HUES64 (cell line): Measurements from ENCODE around the gene HSD11B1.
"Not testable (repeated sequence)": the region's sequence is repeated elsewhere in the genome, so short reads cannot be mapped to it uniquely, and the experiment has no call there.

Experiments
- H3K27ac ChIP-seq: 2 replicates; pipeline ENCODE4 v1.7.0; 2013; ENCODE audit warnings: low read depth, low read length, inconsistent platforms
- H3K27me3 ChIP-seq: 2 replicates; pipeline ENCODE4 v1.6.1; 2013; ENCODE audit warnings: mild to moderate bottlenecking, low read length; ENCODE audit not compliant: insufficient read depth
- H3K36me3 ChIP-seq: 2 replicates; pipeline ENCODE4 v1.6.1; 2013; ENCODE audit warnings: mild to moderate bottlenecking, low read length; ENCODE audit not compliant: insufficient read depth
- H3K4me1 ChIP-seq: 2 replicates; pipeline ENCODE4 v1.6.1; 2013; ENCODE audit warnings: mild to moderate bottlenecking, low read length, moderate library complexity; ENCODE audit not compliant: insufficient read depth
- H3K4me3 ChIP-seq: 2 replicates; pipeline ENCODE4 v1.5.1; 2013; ENCODE audit warnings: mild to moderate bottlenecking, low read length, moderate library complexity
- H3K9ac ChIP-seq: 2 replicates; pipeline ENCODE4 v1.6.1; 2013; ENCODE audit warnings: mild to moderate bottlenecking, low read depth, low read length
- H3K9me3 ChIP-seq: 2 replicates; pipeline ENCODE4 v1.6.1; 2013; ENCODE audit warnings: low read depth, low read length; ENCODE audit not compliant: insufficient read depth
- WGBS: fragments of 150-250, 120-280 bp; methylation state at CpG from one replicate; pipeline ENCODE4 v1.1.7; 2013; ENCODE audit warnings: missing lambda C conversion rate; 5-methylcytosine and 5-hydroxymethylcytosine counted together

HSD11B1 gene

GRCh38 chr1:209692296-209692695, 12.3 kb upstream of the HSD11B1 start:
- Histone ChIP-seq H3K27ac (no peak overlapping the region), H3K4me1 (0 out of 2 replicates have a peak, but pooled peaks cover 3% of the 10 kb centered on the region), H3K9ac (no peak overlapping the region), H3K9me3 (no peaks in the 10 kb centered on the region), H3K36me3 (no peaks in the 10 kb centered on the region), H3K27me3 (peaks cover 13% of the 10 kb centered on the region; the same call in 1 of the 2 replicates), H3K4me3 (no peak overlapping the region)
- WGBS = 76% methylated on average over 4 of the region's 4 CpGs

- no peak overlapping the region for H3K9ac ChIP-seq
- WGBS = 4% methylated on average over 3 of the region's 3 CpGs
- peaks cover 13% of the 10 kb centered on the region; the same call in 1 of the 2 replicates for H3K27me3 ChIP-seq
- H3K4me3 ChIP-seq = no peak overlapping the region
- 0 out of 2 replicates have a peak, but pooled peaks cover 3% of the 10 kb centered on the region for H3K4me1 ChIP-seq
- no peaks in the 10 kb centered on the region for H3K9me3 ChIP-seq
- no peak overlapping the region for H3K27ac ChIP-seq
- H3K36me3 ChIP-seq = no peaks in the 10 kb centered on the region
Measured at GRCh38 chr1:209692745-209693504, 11.7 kb upstream of the HSD11B1 start.

- Histone ChIP-seq H3K9ac (no peak overlapping the region), H3K4me3 (no peak overlapping the region), H3K4me1 (0 out of 2 replicates have a peak, but pooled peaks cover 3% of the 10 kb centered on the region), H3K9me3 (no peaks in the 10 kb centered on the region), H3K36me3 (no peaks in the 10 kb centered on the region), H3K27ac (no peak overlapping the region), H3K27me3 (peaks cover 13% of the 10 kb centered on the region; the same call in 1 of the 2 replicates)
Measured at GRCh38 chr1:209696673-209697072, 8.0 kb upstream of the HSD11B1 start.

- H3K27me3 ChIP-seq = peaks cover 13% of the 10 kb centered on the region; the same call in 1 of the 2 replicates
- H3K4me1 ChIP-seq = 0 out of 2 replicates have a peak, but pooled peaks cover 3% of the 10 kb centered on the region
- H3K27ac ChIP-seq = no peak overlapping the region
- 97% methylated on average over 3 of the region's 3 CpGs for WGBS
- H3K36me3 ChIP-seq = no peaks in the 10 kb centered on the region
- no peaks in the 10 kb centered on the region for H3K9me3 ChIP-seq
- H3K4me3 ChIP-seq = no peak overlapping the region
- no peak overlapping the region for H3K9ac ChIP-seq
Measured at GRCh38 chr1:209697126-209697525, 7.5 kb upstream of the HSD11B1 start.

GRCh38 chr1:209700686-209701085, 4.0 kb upstream of the HSD11B1 start:
- not testable (repeated sequence) for H3K4me1 ChIP-seq

GRCh38 chr1:209702832-209703231, 1.8 kb upstream of the HSD11B1 start:
- 100% methylated on average over 1 of the region's 1 CpG for WGBS
- Histone ChIP-seq H3K4me3 (no peak overlapping the region), H3K9ac (no peak overlapping the region)

More at GRCh38 chr1:209700686-209701085, 4.0 kb upstream of the HSD11B1 start:
- H3K9me3 ChIP-seq, H3K4me3 ChIP-seq, H3K27me3 ChIP-seq, H3K27ac ChIP-seq, H3K9ac ChIP-seq, H3K36me3 ChIP-seq: not testable (repeated sequence)

GRCh38 chr1:209703834-209704504, 677 bp upstream of the HSD11B1 start:
- Histone ChIP-seq H3K9ac (no peak overlapping the region), H3K4me3 (no peak overlapping the region), H3K27me3 (0 out of 2 replicates have a peak, but pooled peaks cover 3% of the 10 kb centered on the region), H3K9me3 (no peaks in the 10 kb centered on the region), H3K4me1 (no peaks in the 10 kb centered on the region), H3K27ac (no peak overlapping the region), H3K36me3 (no peaks in the 10 kb centered on the region)
- 94% methylated on average over 4 of the region's 6 CpGs for WGBS

More at GRCh38 chr1:209702832-209703231, 1.8 kb upstream of the HSD11B1 start:
- Histone ChIP-seq H3K36me3 (no peaks in the 10 kb centered on the region), H3K4me1 (no peaks in the 10 kb centered on the region), H3K9me3 (no peaks in the 10 kb centered on the region), H3K27me3 (no peaks in the 10 kb centered on the region), H3K27ac (no peak overlapping the region)

- WGBS = 98% methylated on average over 2 of the region's 2 CpGs
- Histone ChIP-seq H3K4me3 (no peak overlapping the region), H3K9me3 (no peaks in the 10 kb centered on the region), H3K27ac (no peak overlapping the region), H3K9ac (no peak overlapping the region), H3K4me1 (no peaks in the 10 kb centered on the region), H3K36me3 (no peaks in the 10 kb centered on the region), H3K27me3 (0 out of 2 replicates have a peak, but pooled peaks cover 3% of the 10 kb centered on the region)
Measured at GRCh38 chr1:209705033-209705598, 470 bp downstream of the HSD11B1 start.

GRCh38 chr1:209706622-209707021, 2.0 kb downstream of the HSD11B1 start:
- 93% methylated on average over 3 of the region's 3 CpGs for WGBS
- 0 out of 2 replicates have a peak, but pooled peaks cover 3% of the 10 kb centered on the region for H3K27me3 ChIP-seq
- no peaks in the 10 kb centered on the region for H3K9me3 ChIP-seq

GRCh38 chr1:209707308-209707707, 2.7 kb downstream of the HSD11B1 start:
- Histone ChIP-seq H3K27me3 (0 out of 2 replicates have a peak, but pooled peaks cover 3% of the 10 kb centered on the region), H3K9me3 (no peaks in the 10 kb centered on the region), H3K4me1 (no peaks in the 10 kb centered on the region), H3K4me3 (no peak overlapping the region), H3K9ac (no peak overlapping the region), H3K27ac (no peak overlapping the region), H3K36me3 (no peaks in the 10 kb centered on the region)
- WGBS = 96% methylated on average over 1 of the region's 1 CpG

More at GRCh38 chr1:209706622-209707021, 2.0 kb downstream of the HSD11B1 start:
- no peaks in the 10 kb centered on the region for H3K36me3 ChIP-seq
- H3K4me1 ChIP-seq = no peaks in the 10 kb centered on the region
- no peak overlapping the region for H3K9ac ChIP-seq
- H3K4me3 ChIP-seq = no peak overlapping the region
- no peak overlapping the region for H3K27ac ChIP-seq

GRCh38 chr1:209708297-209708696, 3.7 kb downstream of the HSD11B1 start:
- Histone ChIP-seq H3K27me3 (0 out of 2 replicates have a peak, but pooled peaks cover 3% of the 10 kb centered on the region), H3K27ac (no peak overlapping the region), H3K36me3 (no peaks in the 10 kb centered on the region), H3K9ac (no peak overlapping the region), H3K4me1 (no peaks in the 10 kb centered on the region), H3K9me3 (no peaks in the 10 kb centered on the region), H3K4me3 (no peak overlapping the region)
- 80% methylated on average over 1 of the region's 4 CpGs for WGBS
